CD8-positive, alpha-beta memory T cell (primary cell): ENCODE measurements around the gene CD40. TPM values are rescaled to one million over a fixed set of nuclear protein-coding genes. Genes with fewer than 3 reads are reported as not detected.

Source experiments
- polyA plus RNA-seq: library from polyadenylated mRNA; unstranded; fragments of 300-500 nt; fragmentation: Illumina TruSeq; gene quantifications from one replicate; pipeline ENCODE4 v1.2.3, GENCODE V29; 2021
- total RNA-seq, 2 experiments: library from RNA; stranded (reverse); gene quantifications; one replicate each; pipeline ENCODE4 v1.2.3, GENCODE V29; 2021

The CD40 gene
- total and polyA plus RNA-seq, 3 experiments from 2014 or later, result 2.8 to 4.1 (median 3.5) TPM

Other genes with a start within 250 kb of the CD40 start
- gene ZSWIM1, start 237.1 kb upstream of the CD40 start, total RNA-seq, result 10 to 100 TPM; 12.3 TPM
- 2.1 TPM for gene ZSWIM1, start 237.1 kb upstream of the CD40 start, polyA plus RNA-seq
- gene SPATA25, start 230.7 kb upstream of the CD40 start, total RNA-seq, result 1 to 10 TPM in 1 of 2 experiments, under 1 TPM in 1; 0.98 to 1.9 TPM
- not detected for gene SPATA25, start 230.7 kb upstream of the CD40 start, polyA plus RNA-seq
- 1 to 10 TPM; 2.7 to 2.8 TPM for gene NEURL2, start 227.1 kb upstream of the CD40 start, total RNA-seq
- gene NEURL2, start 227.1 kb upstream of the CD40 start, polyA plus RNA-seq, result 0.94 TPM
- gene CTSA, start 227.0 kb upstream of the CD40 start, total RNA-seq, result 10 to 100 TPM; 81.1 to 82.1 TPM
- 219 TPM for gene CTSA, start 227.0 kb upstream of the CD40 start, polyA plus RNA-seq
- 1 to 10 TPM; 2.5 to 3.2 TPM for gene PLTP, start 206.2 kb upstream of the CD40 start, total RNA-seq
- 0.45 TPM for gene PLTP, start 206.2 kb upstream of the CD40 start, polyA plus RNA-seq
- 10 to 100 TPM; 33.6 to 34.1 TPM for gene PCIF1, start 183.6 kb upstream of the CD40 start, total RNA-seq
- gene PCIF1, start 183.6 kb upstream of the CD40 start, polyA plus RNA-seq, result 88.0 TPM
- gene ZNF335, start 146.1 kb upstream of the CD40 start, total RNA-seq, result 10 to 100 TPM; 37.5 to 38.3 TPM
- 14.6 TPM for gene ZNF335, start 146.1 kb upstream of the CD40 start, polyA plus RNA-seq
- 1 to 10 TPM; 3.9 to 5.0 TPM for gene MMP9, start 109.4 kb upstream of the CD40 start, total RNA-seq
- not detected for gene MMP9, start 109.4 kb upstream of the CD40 start, polyA plus RNA-seq
- not detected for gene SLC12A5, start 89.1 kb upstream of the CD40 start, total RNA-seq
- gene SLC12A5, start 89.1 kb upstream of the CD40 start, polyA plus RNA-seq, result not detected
- 10 to 100 TPM; 34.9 to 36.9 TPM for gene NCOA5, start 28.4 kb upstream of the CD40 start, total RNA-seq
- 28.7 TPM for gene NCOA5, start 28.4 kb upstream of the CD40 start, polyA plus RNA-seq
- gene CDH22, start 190.2 kb downstream of the CD40 start, total RNA-seq, result not detected
- not detected for gene CDH22, start 190.2 kb downstream of the CD40 start, polyA plus RNA-seq